Coronary artery (tissue), 2 donors: ENCODE results near the gene MIS18BP1.

Source experiments
- DNase-seq: peaks from one replicate; pipeline ENCODE4 v3.0.0-alpha.2; 2017; ENCODE audit warnings: low spot score
- H3K27ac ChIP-seq, 2 donors: fragments of 200-600 bp; sonication (generic); one replicate each; pipeline ENCODE4 v1.5.1; 2016 to 2019
- H3K4me3 ChIP-seq: fragments of 200-600 bp; sonication (generic); 2 replicates; pipeline ENCODE4 v1.5.1; 2016; ENCODE audit warnings: mild to moderate bottlenecking, moderate library complexity
- TF ChIP-seq, protein P1 (sequence below): fragments of 200-600 bp; sonication (generic); IDR thresholded peaks from one replicate; pipeline ENCODE4 v1.5.1; 2019; ENCODE audit warnings: antibody characterized with exemption

MIS18BP1 gene

DNA sequence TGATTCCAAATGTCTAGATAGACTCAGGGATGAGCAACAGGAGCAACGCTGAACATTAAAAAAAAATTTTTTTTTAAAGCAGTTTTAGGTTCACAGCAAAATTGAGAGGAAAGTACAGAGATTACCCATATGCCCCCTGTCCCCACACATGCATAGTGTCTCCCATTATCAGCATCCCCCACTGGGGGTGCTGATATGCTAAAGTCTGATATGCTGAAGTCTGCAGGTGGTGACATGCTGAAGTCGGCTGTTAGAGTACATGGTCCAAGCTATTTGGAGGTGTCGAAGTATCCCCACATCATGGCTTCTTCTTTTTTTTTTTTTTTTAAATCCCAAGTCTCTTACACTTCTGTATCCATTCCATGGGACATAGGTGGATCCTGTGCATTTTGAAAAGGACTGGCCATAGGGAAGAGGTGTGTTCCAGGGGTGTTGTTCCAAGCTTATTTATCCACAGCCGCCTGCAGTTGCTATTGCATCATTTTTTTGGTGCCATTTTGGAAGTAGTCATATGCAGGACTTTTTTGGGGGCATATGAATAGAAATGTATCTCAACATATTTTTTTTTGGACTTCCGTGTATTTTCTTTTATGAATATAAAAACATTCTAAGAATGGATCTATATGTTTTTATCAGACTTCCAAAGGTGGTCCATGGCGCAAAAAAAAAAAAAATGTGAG, 19.0 kb upstream of the MIS18BP1 start:
- TF ChIP-seq, protein P1, sequence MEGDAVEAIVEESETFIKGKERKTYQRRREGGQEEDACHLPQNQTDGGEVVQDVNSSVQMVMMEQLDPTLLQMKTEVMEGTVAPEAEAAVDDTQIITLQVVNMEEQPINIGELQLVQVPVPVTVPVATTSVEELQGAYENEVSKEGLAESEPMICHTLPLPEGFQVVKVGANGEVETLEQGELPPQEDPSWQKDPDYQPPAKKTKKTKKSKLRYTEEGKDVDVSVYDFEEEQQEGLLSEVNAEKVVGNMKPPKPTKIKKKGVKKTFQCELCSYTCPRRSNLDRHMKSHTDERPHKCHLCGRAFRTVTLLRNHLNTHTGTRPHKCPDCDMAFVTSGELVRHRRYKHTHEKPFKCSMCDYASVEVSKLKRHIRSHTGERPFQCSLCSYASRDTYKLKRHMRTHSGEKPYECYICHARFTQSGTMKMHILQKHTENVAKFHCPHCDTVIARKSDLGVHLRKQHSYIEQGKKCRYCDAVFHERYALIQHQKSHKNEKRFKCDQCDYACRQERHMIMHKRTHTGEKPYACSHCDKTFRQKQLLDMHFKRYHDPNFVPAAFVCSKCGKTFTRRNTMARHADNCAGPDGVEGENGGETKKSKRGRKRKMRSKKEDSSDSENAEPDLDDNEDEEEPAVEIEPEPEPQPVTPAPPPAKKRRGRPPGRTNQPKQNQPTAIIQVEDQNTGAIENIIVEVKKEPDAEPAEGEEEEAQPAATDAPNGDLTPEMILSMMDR = no peak
- DNase-seq = no peak
- no peak overlapping the region for H3K27ac ChIP-seq
- no peak overlapping the region for H3K4me3 ChIP-seq

DNA sequence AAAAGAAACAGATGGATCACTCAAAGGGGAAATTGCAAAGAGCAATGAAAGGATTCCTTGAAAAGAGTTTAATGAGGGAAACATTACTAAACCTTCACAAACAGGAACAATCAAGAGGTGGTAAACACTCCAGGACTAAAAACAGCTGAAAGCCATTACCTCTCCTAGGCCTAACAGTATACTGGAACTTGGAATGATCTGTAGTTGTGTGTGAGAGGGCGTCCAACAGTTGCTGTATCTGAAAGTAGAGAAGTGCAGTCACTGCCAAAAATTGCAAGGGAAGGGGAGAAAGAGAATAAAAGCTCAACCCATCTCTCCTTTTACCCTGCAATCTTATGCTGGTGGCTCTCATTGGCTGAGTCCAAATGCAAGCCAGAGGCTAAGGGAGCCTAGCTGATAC, 17.0 kb upstream of the MIS18BP1 start:
- Histone ChIP-seq H3K27ac (no peak overlapping the region), H3K4me3 (no peak overlapping the region)
- TF ChIP-seq, protein P1 = no peak
- no peak for DNase-seq

DNA sequence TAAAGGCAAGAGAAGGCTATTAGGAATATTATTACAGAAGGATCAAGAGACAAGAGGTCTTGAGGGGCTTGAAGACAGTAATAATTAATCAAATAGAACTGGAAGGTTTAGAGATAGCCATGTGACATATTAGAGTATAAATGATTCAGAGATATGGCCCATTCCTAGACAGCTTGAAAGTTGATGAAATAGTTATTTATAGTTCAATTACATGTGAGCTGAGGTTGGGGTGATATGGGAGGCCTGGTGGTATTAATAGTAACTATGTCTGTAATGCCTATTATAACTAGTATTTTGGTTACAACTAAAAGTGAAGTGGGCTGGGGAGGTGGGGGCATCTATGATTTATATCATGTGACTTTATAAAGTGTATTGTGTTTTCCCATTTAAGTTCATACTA, 14.1 kb upstream of the MIS18BP1 start:
- H3K27ac ChIP-seq = no peak overlapping the region
- no peak for DNase-seq
- TF ChIP-seq, protein P1 = no peak

GRCh38 chr14:45262637-45263036, 9.6 kb upstream of the MIS18BP1 start:
- no peak overlapping the region for H3K4me3 ChIP-seq
- no peak overlapping the region for H3K27ac ChIP-seq
- TF ChIP-seq, protein P1 = no peak
- DNase-seq = no peak

More for the DNA sequence above, 14.1 kb upstream of the MIS18BP1 start:
- H3K4me3 ChIP-seq = no peak overlapping the region

DNA sequence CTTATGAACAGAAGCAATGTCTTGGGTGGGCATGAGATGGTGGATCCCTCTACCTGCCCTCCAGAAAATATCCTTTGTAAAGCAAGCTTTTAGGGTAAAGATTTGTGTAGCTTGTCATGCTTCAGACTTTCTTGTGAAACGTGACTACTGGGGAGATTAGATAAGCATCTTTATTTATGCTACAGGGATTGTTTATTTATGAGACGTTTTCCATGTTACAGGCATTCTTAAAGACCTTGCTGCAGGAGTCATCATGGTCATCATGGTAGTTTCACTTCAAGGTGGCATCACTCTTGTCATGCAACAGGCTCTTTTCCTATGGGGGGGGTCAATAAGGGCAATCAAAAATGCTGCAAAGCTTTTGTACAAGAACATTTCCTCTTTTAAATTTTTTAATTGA, 8.2 kb upstream of the MIS18BP1 start:
- H3K4me3 ChIP-seq = no peak overlapping the region
- TF ChIP-seq, protein P1 = no peak
- no peak for DNase-seq
- H3K27ac ChIP-seq = no peak overlapping the region

- no peak overlapping the region for H3K4me3 ChIP-seq
- TF ChIP-seq, protein P1 = no peak
Measured at GRCh38 chr14:45258805-45259204, 5.8 kb upstream of the MIS18BP1 start.

DNA sequence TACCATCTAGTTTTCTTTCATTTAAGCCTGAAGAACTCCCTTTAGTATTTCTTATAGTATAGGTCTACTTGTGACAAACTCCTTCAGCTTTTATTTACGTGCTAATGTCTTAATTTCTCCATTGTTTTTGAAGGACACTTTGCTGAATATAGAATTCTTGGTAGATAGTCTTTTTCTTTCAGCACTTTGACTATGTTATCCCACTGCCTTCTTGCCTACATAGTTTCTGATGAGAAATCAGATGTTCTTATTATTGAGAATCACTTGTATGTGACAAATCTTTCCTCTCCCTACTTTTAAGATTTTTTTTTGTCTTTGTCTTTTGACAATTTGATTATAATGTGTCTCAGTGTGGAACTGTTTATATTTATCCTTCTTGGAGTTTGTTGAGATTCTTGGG, 5.1 kb upstream of the MIS18BP1 start:
- Histone ChIP-seq H3K4me3 (no peak overlapping the region), H3K27ac (no peak overlapping the region)
- TF ChIP-seq, protein P1 = no peak
- no peak for DNase-seq

More at GRCh38 chr14:45258805-45259204, 5.8 kb upstream of the MIS18BP1 start:
- DNase-seq = no peak
- no peak overlapping the region for H3K27ac ChIP-seq
